DND-41 (cell line): ENCODE results near the gene OBSL1.
A peak's percentile ranks its signal among the peaks of the same experiment; 100 is the strongest.

Source experiments
- ATAC-seq: fragments of 200-7000 bp; cut with Tn5 transposase; 3 replicates; pipeline ENCODE4 v1.9.1; 2021; ENCODE audit warnings: low read depth; ENCODE audit not compliant: insufficient read depth
- DNase-seq: peaks from one replicate; pipeline ENCODE4 v3.0.0-alpha.2; 2020
- H2AFZ ChIP-seq: 2 replicates; pipeline ENCODE4 v1.6.0; 2012; ENCODE audit warnings: low read depth, low read length
- H3K27ac ChIP-seq: 2 replicates; pipeline ENCODE4 v1.5.1; 2012; ENCODE audit warnings: low read length, inconsistent platforms
- H3K27me3 ChIP-seq: fragments of 200-600 bp; sonication (generic); 2 replicates; pipeline ENCODE4 v1.6.0; 2012; ENCODE audit warnings: low read length, mild to moderate bottlenecking, inconsistent platforms; ENCODE audit not compliant: insufficient read depth, poor library complexity
- H3K36me3 ChIP-seq: 2 replicates; pipeline ENCODE4 v1.5.1; 2012; ENCODE audit warnings: low read length, inconsistent platforms; ENCODE audit not compliant: insufficient read depth
- H3K4me1 ChIP-seq: 2 replicates; pipeline ENCODE4 v1.5.1; 2012; ENCODE audit warnings: mild to moderate bottlenecking, low read length; ENCODE audit not compliant: insufficient read depth
- H3K4me2 ChIP-seq: 2 replicates; pipeline ENCODE4 v1.6.0; 2012; ENCODE audit warnings: mild to moderate bottlenecking, moderate library complexity, low read length, inconsistent platforms; ENCODE audit not compliant: insufficient read depth
- H3K4me3 ChIP-seq, 2 experiments: fragments of 200-600 bp in 1 of 2; shearing (Covaris generic) in 1 of 2; 2 replicates each; pipeline ENCODE4 v1.5.1; 2012 to 2016; ENCODE audit warnings: inconsistent platforms in 2 of 2, low read length in 2 of 2, mild to moderate bottlenecking in 2 of 2, low read depth in 1 of 2, moderate library complexity in 1 of 2
- H3K79me2 ChIP-seq: 2 replicates; pipeline ENCODE4 v1.6.0; 2012; ENCODE audit warnings: low read length, inconsistent platforms; ENCODE audit not compliant: insufficient read depth
- H3K9ac ChIP-seq: 2 replicates; pipeline ENCODE4 v1.6.0; 2012; ENCODE audit warnings: low read depth, mild to moderate bottlenecking, inconsistent platforms, low read length, moderate library complexity
- H3K9me3 ChIP-seq: 2 replicates; pipeline ENCODE4 v1.5.1; 2012; ENCODE audit warnings: low read length, moderate library complexity, mild to moderate bottlenecking, inconsistent platforms; ENCODE audit not compliant: insufficient read depth, severe bottlenecking
- H4K20me1 ChIP-seq: 2 replicates; pipeline ENCODE4 v1.6.0; 2012; ENCODE audit warnings: low read length; ENCODE audit not compliant: insufficient read depth
- CTCF ChIP-seq: IDR thresholded peaks from 2 replicates; pipeline ENCODE4 v1.5.1; 2012; ENCODE audit warnings: borderline replicate concordance, low read length, moderate library complexity, mild to moderate bottlenecking; ENCODE audit not compliant: poor library complexity, severe bottlenecking; ENCODE audit errors: extremely low read depth
- EZH2 ChIP-seq: IDR thresholded peaks from 3 replicates; pipeline ENCODE4 v1.6.1; 2012; ENCODE audit warnings: borderline replicate concordance, low read depth, mild to moderate bottlenecking, moderate library complexity, low read length, inconsistent platforms; ENCODE audit not compliant: severe bottlenecking

Gene OBSL1

GRCh38 chr2:219510512-219511135, 60.7 kb downstream of the OBSL1 start:
- H3K4me2 ChIP-seq, result no peak overlapping the region
- H3K4me3 ChIP-seq, result no peak overlapping the region

GRCh38 chr2:219509780-219510511, 61.4 kb downstream of the OBSL1 start:
- peak overlapping the region; percentile 38; the same call in 1 of the 2 replicates for H3K4me2 ChIP-seq
- peaks cover 11% of the 10 kb centered on the region; the same call in 1 of the 2 replicates for H3K36me3 ChIP-seq
- no peaks in the 10 kb centered on the region for H3K9me3 ChIP-seq
- peak; percentile 77 for ATAC-seq
- H3K79me2 ChIP-seq, result no peaks in the 10 kb centered on the region
- H3K9ac ChIP-seq, result no peak overlapping the region
- DNase-seq, result peak; percentile 45
- no peak overlapping the region for H3K4me3 ChIP-seq
- peaks cover 6% of the 10 kb centered on the region for H4K20me1 ChIP-seq
- no peak overlapping the region for H2AFZ ChIP-seq
- H3K4me1 ChIP-seq, result peaks cover 5% of the 10 kb centered on the region; the same call in 1 of the 2 replicates
- no peak overlapping the region for H3K27ac ChIP-seq
- no peak for TF ChIP-seq EZH2
- TF ChIP-seq CTCF, result peak; percentile 76
- peaks cover 32% of the 10 kb centered on the region for H3K27me3 ChIP-seq

More at GRCh38 chr2:219510512-219511135, 60.7 kb downstream of the OBSL1 start:
- Histone ChIP-seq H3K27me3 (peaks cover 37% of the 10 kb centered on the region), H3K9ac (no peak overlapping the region), H3K27ac (no peak overlapping the region), H4K20me1 (peaks cover 6% of the 10 kb centered on the region), H3K79me2 (no peaks in the 10 kb centered on the region), H3K36me3 (peaks cover 9% of the 10 kb centered on the region; the same call in 1 of the 2 replicates), H3K9me3 (no peaks in the 10 kb centered on the region), H2AFZ (no peak overlapping the region), H3K4me1 (peaks cover 5% of the 10 kb centered on the region; the same call in 1 of the 2 replicates)
- ATAC-seq (no peak), DNase-seq (no peak)
- TF ChIP-seq EZH2 (no peak), CTCF (no peak)

- ATAC-seq (peak; percentile 27), DNase-seq (no peak)
- no peak overlapping the region for H3K4me3 ChIP-seq
- peak overlapping the region; percentile 38; the same call in 1 of the 2 replicates for H3K4me2 ChIP-seq
- H3K27me3 ChIP-seq, result peaks cover 25% of the 10 kb centered on the region
- peaks cover 6% of the 10 kb centered on the region for H4K20me1 ChIP-seq
- no peak overlapping the region for H2AFZ ChIP-seq
- TF ChIP-seq EZH2, result no peak
- TF ChIP-seq CTCF, result no peak
- no peak overlapping the region for H3K27ac ChIP-seq
- H3K9ac ChIP-seq, result no peak overlapping the region
- H3K36me3 ChIP-seq, result peaks cover 18% of the 10 kb centered on the region
- H3K9me3 ChIP-seq, result no peaks in the 10 kb centered on the region
- no peaks in the 10 kb centered on the region for H3K79me2 ChIP-seq
- H3K4me1 ChIP-seq, result peaks cover 5% of the 10 kb centered on the region; the same call in 1 of the 2 replicates
Observed at GRCh38 chr2:219508971-219509779, 62.2 kb downstream of the OBSL1 start.
